Mucosa of rectum (tissue), 2 donors: ENCODE data around the gene ATG9B.

Source experiments
- H3K27ac ChIP-seq, 2 donors: one replicate each; pipeline ENCODE4 v1.7.0; 2013; ENCODE audit warnings: inconsistent platforms in 2 of 2, low read depth in 2 of 2, low read length in 2 of 2
- H3K27me3 ChIP-seq, 2 donors: one replicate each; pipeline ENCODE4 v1.7.0; 2013; ENCODE audit warnings: low read length in 2 of 2; ENCODE audit not compliant: control insufficient read depth in 2 of 2, insufficient read depth in 2 of 2
- H3K36me3 ChIP-seq, 2 donors: one replicate each; pipeline ENCODE4 v1.7.0; 2013; ENCODE audit warnings: low read length in 2 of 2; ENCODE audit not compliant: control insufficient read depth in 2 of 2, insufficient read depth in 2 of 2
- H3K4me1 ChIP-seq, 2 donors: one replicate each; pipeline ENCODE4 v1.7.0; 2013; ENCODE audit warnings: low read length in 2 of 2, mild to moderate bottlenecking in 1 of 2; ENCODE audit not compliant: control insufficient read depth in 2 of 2, insufficient read depth in 2 of 2
- H3K4me3 ChIP-seq, 2 donors: one replicate each; pipeline ENCODE4 v1.7.0; 2013; ENCODE audit warnings: low read length in 2 of 2
- H3K9ac ChIP-seq, 2 donors: one replicate each; pipeline ENCODE4 v1.7.0; 2013; ENCODE audit warnings: low read length in 2 of 2, low read depth in 1 of 2, mild to moderate bottlenecking in 1 of 2
- H3K9me3 ChIP-seq, 2 donors: one replicate each; pipeline ENCODE4 v1.7.0; 2013; ENCODE audit warnings: low read length in 2 of 2; ENCODE audit not compliant: control insufficient read depth in 2 of 2
- donor health status: healthy.
- donor health status: Normal muscosa, but diverticular disease.

ATG9B gene

GRCh38 chr7:150980663-150981062 is 43.6 kb downstream of the ATG9B start:
- H3K9me3 ChIP-seq, result no peaks in the 10 kb centered on the region
- peaks cover 23 to 24% of the 10 kb centered on the region in 2 donors for H3K27me3 ChIP-seq
- peaks cover 7 to 11% of the 10 kb centered on the region in 2 donors for H3K4me1 ChIP-seq
- H3K27ac ChIP-seq, result no peak overlapping the region
- no peak overlapping the region for H3K9ac ChIP-seq
- no peaks in the 10 kb centered on the region for H3K36me3 ChIP-seq
- H3K4me3 ChIP-seq, result no peak overlapping the region

- no peak overlapping the region for H3K9ac ChIP-seq
- H3K27ac ChIP-seq, result peak overlapping the region in 1 of 2 donors; percentile 13
- peaks cover 23 to 24% of the 10 kb centered on the region in 2 donors for H3K27me3 ChIP-seq
- peaks cover 15 to 19% of the 10 kb centered on the region in 2 donors for H3K4me1 ChIP-seq
- H3K36me3 ChIP-seq, result no peaks in the 10 kb centered on the region
- H3K4me3 ChIP-seq, result no peak overlapping the region
- no peaks in the 10 kb centered on the region for H3K9me3 ChIP-seq
Measured at GRCh38 chr7:150979713-150980390, 44.4 kb downstream of the ATG9B start.

GRCh38 chr7:150978126-150978789 is 46.0 kb downstream of the ATG9B start, which contains the start of gene KCNH2:
Gene KCNH2 (minus strand): TSS chr7:150978321. CDS start chr7:150977913, 408 bp downstream.
- Histone ChIP-seq H3K27ac (peak within 1 kb of the TSS; percentile 21 to 61), H3K27me3 (peaks cover 21 to 23% of the 10 kb centered on the region in 2 donors), H3K9ac (no peak within 1 kb of the TSS), H3K36me3 (no peaks in the 10 kb centered on the region), H3K9me3 (no peaks in the 10 kb centered on the region), H3K4me3 (peak within 1 kb of the TSS; percentile 42 to 45), H3K4me1 (peaks cover 28 to 31% of the 10 kb centered on the region in 2 donors)

- no peaks in the 10 kb centered on the region for H3K36me3 ChIP-seq
- H3K4me1 ChIP-seq, result peaks cover 28 to 32% of the 10 kb centered on the region in 2 donors
- H3K27me3 ChIP-seq, result peaks cover 21 to 23% of the 10 kb centered on the region in 2 donors
- H3K9ac ChIP-seq, result no peak overlapping the region
- H3K9me3 ChIP-seq, result no peaks in the 10 kb centered on the region
- H3K4me3 ChIP-seq, result peak overlapping the region in 1 of 2 donors; percentile 31
- peak overlapping the region in 1 of 2 donors; percentile 38 for H3K27ac ChIP-seq
Measured at GRCh38 chr7:150977382-150978125, 46.7 kb downstream of the ATG9B start.

GRCh38 chr7:150976529-150977381 is 47.5 kb downstream of the ATG9B start:
- peaks cover 29 to 32% of the 10 kb centered on the region in 2 donors for H3K4me1 ChIP-seq
- no peak overlapping the region for H3K9ac ChIP-seq
- no peaks in the 10 kb centered on the region for H3K9me3 ChIP-seq
- peaks cover 16 to 23% of the 10 kb centered on the region in 2 donors for H3K27me3 ChIP-seq
- no peaks in the 10 kb centered on the region for H3K36me3 ChIP-seq
- peak overlapping the region in 1 of 2 donors; percentile 31 for H3K4me3 ChIP-seq
- peak overlapping the region in 1 of 2 donors; percentile 38 for H3K27ac ChIP-seq

- peak overlapping the region in 1 of 2 donors; percentile 78 for H3K27ac ChIP-seq
Measured at GRCh38 chr7:150975536-150976319, 48.6 kb downstream of the ATG9B start.

GRCh38 chr7:150974468-150975391 is 49.6 kb downstream of the ATG9B start:
- no peaks in the 10 kb centered on the region for H3K9me3 ChIP-seq
- peak overlapping the region; percentile 15 to 35 for H3K9ac ChIP-seq
- peaks cover 11 to 20% of the 10 kb centered on the region in 2 donors for H3K27me3 ChIP-seq
- H3K4me1 ChIP-seq, result peaks cover 33 to 38% of the 10 kb centered on the region in 2 donors
- peak overlapping the region; percentile 71 to 73 for H3K4me3 ChIP-seq
- no peaks in the 10 kb centered on the region for H3K36me3 ChIP-seq
- H3K27ac ChIP-seq, result peak overlapping the region; percentile 76 to 78

More at GRCh38 chr7:150975536-150976319, 48.6 kb downstream of the ATG9B start:
- Histone ChIP-seq H3K9ac (peak overlapping the region in 1 of 2 donors; percentile 35), H3K36me3 (no peaks in the 10 kb centered on the region), H3K9me3 (no peaks in the 10 kb centered on the region), H3K4me3 (peak overlapping the region; percentile 71 to 73), H3K4me1 (peaks cover 33 to 38% of the 10 kb centered on the region in 2 donors), H3K27me3 (peaks cover 16 to 20% of the 10 kb centered on the region in 2 donors)

GRCh38 chr7:150973571-150974451 is 50.5 kb downstream of the ATG9B start:
- Histone ChIP-seq H3K9ac (no peak overlapping the region), H3K4me3 (peak overlapping the region; percentile 46 to 61)

More at GRCh38 chr7:150973571-150974451, 50.5 kb downstream of the ATG9B start:
- no peaks in the 10 kb centered on the region for H3K9me3 ChIP-seq
- peak overlapping the region; percentile 76 to 78 for H3K27ac ChIP-seq
- no peaks in the 10 kb centered on the region for H3K36me3 ChIP-seq
- H3K4me1 ChIP-seq, result peaks cover 33 to 38% of the 10 kb centered on the region in 2 donors
- peaks cover 7 to 11% of the 10 kb centered on the region in 2 donors for H3K27me3 ChIP-seq
